ENCODE measurements around the gene CBY3.
A peak's percentile ranks its signal among the peaks of the same experiment; 100 is the strongest.
"Not testable (repeated sequence)": the region's sequence is repeated elsewhere in the genome, so short reads cannot be mapped to it uniquely, and the experiment has no call there.

Gene CBY3

DNA sequence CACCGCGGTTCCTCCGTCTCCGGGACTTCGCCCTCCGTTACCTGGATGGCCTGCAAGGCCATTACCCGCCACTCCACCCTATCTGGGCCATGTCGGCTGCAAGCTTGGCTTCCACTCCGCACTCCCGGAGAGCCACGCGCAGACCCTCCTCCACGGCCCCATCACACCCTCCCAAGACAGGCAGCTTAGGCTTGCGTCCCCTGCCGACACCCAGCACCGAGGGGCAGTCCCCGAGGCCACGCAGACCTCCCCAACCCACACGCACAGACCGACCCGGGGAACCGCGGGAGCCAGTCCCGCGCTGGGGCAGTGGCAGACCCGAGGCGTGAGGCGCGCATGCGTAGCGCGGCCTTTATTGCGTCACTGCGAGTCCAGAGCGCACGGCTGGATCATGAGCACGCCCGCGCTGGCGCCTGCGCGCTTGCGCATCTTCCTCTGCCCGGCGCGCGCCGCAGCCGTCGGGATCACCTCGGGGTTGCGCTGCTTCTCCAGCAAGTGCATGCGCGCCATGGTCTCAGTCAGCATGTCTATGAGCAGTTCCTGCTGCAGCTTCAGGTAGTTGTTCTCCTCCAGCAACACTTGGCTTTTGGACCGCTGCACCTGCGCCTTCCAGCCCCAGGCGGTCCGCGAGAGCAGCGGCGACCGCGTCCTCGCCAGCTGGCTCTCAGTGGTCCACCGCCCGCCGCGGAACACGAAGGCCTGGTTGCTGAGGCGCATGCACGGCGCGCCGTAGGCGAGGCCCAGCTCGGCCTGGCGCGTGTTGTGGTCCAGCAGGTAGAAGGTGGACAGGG is 2.4 kb downstream of the CBY3 start:
- DNase-seq (ENCODE audit: low read depth in 2 of 2), result peak; percentile 83 to 85

DNA sequence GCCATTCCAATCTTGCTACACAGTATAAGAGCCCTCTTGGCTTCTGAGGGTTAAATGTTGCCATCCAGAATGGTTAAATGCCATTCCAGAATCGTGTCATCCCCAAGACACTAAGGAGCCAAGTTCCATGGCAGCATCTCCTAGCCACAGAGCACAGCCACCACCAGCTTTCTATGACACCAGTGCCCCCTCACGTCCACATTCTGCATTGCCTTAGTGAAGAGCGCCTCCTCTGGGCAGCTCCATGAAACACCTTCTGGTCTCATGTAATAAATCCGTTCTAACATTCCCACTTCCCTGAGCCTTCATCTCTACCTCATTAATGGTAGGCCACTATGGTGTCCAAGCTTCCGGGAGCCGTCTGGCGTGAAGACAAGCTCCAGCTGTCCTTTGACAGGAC is 12.4 kb downstream of the CBY3 start:
- DNase-seq (ENCODE audit: low read depth in 2 of 2), result no peak

DNA sequence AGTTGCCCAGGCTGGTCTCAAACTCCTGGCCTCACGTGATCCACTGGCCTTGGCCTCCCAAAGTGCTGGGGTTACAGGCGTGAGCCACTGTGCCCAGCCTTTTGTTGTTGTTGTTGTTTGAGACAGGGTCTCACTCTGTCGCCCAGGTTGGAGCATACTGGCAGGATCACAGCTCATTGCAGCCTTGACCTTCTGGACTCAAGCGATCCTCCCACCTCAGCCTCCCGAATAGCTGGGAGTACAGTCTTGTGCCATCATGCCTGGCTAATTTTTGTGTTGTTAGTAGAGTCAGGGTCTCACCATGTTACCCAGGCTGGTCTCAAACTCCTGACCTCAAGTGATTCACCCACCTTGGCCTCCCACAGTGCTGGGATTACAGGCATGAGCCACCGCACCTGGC is 19.2 kb downstream of the CBY3 start:
- DNase-seq (ENCODE audit: low read depth in 2 of 2), result not testable (repeated sequence)

DNA sequence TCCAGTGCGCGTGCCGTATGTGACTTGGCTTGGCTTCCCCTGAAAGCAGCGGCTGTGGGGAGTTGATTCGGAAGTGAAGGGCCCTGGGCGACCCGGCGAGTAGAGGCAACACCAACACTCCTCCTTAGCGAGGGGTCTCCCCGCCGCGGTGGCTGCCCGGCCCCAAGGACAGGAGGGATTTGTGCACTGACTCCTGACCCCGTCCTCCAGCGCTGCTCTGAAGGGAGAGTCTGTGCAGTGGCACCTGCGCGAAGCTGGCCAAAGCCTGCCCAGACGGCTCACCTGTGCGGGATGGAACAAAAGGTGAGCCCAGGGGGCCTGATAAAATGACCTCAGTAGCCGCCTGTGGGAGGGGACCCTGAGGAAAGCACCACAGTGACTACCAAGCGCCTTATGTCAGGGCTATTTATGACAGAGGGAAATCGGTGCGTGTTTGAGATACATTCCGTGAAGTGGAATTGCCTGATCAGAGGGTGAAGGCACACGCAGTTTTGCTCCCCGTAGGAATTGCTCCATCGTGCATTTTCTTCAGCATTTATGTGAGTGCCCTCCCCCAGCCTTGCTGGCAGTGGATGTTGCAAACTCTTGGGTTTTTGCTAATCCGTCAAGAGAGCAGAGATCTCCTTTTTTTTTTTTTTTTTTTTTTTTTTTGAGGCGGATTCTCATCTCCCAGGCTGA is 22.5 kb downstream of the CBY3 start:
- not testable (repeated sequence) for DNase-seq (ENCODE audit: low read depth in 2 of 2)

DNA sequence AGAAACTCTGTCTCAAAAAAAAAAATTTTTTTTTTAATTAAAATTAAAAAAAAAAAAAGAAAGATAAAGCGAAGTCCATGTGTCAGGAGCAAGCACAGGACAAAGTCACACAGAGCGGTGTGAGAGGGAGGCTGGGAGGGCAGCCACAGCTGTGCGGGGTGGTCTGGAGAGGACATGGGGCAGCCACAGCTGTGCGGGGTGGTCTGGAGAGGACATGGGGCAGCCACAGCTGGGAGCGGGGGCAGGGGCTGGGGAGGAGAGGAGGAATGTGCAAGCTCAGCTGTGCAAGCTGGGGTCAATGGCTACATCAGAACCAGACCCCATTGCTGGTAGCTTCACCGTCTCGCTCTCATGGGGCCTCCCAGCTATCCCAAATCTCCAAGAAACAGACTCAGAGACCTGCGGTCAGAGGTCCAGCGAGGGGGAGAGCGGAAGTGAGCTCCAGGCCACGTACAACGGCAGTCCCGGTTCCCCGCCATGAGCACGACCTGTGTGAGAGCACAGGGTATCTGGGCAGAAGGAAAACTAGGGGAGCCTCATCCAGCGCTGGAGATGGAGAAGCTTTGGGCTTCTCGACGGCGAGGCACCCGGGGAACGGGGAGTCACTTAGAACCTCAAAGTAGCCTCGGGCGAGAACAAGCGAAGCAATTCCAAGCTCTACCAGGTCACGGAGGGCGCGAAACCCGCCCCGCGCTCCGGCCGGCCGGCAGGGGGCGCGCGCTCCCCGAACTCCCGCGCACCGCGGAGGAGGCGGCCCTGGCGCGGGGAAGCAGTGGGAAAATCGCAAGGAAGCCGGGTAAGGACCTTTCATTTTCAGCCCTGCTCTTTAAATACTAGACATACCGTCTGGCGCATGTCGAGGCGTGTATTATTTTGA is 23.3 kb downstream of the CBY3 start:
- DNase-seq (ENCODE audit: low read depth in 2 of 2), result not testable (repeated sequence)

GRCh38 chr5:179653135-179653534 is 27.7 kb downstream of the CBY3 start:
- DNase-seq (ENCODE audit: low read depth in 2 of 2), result not testable (repeated sequence)

DNA sequence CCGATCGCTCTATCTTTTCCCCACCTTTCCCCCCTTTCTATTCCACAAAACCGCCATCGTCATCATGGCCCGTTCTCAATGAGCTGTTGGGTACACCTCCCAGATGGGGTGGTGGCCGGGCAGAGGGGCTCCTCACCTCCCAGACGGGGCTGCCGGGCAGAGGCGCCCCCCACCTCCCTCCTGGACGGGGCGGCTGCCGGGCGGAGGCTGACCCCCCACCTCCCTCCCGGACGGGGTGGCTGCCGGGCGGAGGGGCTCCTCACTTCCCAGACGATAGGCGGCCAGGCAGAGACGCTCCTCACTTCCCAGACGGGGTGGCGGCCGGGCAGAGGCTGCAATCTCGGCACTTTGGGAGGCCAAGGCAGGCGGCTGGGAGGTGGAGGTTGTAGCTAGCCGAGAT is 30.6 kb downstream of the CBY3 start:
- DNase-seq (ENCODE audit: low read depth in 2 of 2), result not testable (repeated sequence)

DNA sequence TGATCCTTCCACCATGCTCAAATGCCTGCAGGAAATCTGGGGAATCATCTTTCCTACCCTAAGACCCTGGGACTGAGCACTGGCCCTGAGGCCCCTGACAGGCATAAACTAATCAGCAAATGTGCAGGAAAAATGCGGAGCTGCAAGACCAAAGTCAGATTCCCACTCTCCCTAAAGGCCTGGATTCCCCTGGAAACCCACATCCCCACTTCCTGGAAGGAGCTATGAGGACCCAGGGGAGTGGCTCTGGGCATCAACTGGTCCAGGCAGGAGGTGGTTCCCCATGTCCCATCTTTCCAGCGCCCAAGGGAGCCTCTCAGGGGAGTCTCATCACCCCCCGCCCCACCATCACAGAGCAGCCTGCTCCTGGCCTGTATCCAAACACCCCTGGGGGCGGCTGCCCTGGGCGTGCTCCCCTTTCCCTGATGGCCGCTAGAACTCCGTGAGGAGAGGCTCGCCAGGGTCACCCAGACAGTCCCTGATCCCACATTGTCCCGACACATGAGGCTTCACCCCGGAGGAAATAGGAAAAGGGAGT is 31.6 kb downstream of the CBY3 start:
- DNase-seq (ENCODE audit: low read depth in 2 of 2), result not testable (repeated sequence)

GRCh38 chr5:179648410-179648809 is 32.4 kb downstream of the CBY3 start:
- DNase-seq (ENCODE audit: low read depth in 2 of 2), result no peak

DNA sequence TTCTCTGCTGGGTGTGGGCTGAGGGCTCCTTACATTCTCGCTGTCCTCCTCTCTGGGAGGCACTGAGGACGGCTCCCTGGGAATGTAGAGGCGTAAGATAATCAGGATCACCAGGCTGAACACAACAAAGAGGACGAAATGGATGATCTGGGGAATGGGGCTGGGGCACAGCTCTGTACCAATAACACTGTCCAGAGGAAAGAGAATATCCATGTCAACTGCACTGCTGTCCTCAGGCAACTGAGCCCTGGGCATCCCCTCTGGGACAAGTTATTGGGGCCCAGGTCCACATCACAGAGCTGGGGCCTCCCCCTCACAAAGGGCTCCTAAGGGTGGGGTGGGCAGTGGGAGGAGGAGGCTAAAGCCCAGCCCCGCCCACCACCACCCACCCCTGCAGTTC is 36.1 kb downstream of the CBY3 start:
- not testable (repeated sequence) for DNase-seq (ENCODE audit: low read depth in 2 of 2)

GRCh38 chr5:179643141-179643920 is 37.5 kb downstream of the CBY3 start:
- DNase-seq (ENCODE audit: low read depth in 2 of 2), result not testable (repeated sequence)

DNA sequence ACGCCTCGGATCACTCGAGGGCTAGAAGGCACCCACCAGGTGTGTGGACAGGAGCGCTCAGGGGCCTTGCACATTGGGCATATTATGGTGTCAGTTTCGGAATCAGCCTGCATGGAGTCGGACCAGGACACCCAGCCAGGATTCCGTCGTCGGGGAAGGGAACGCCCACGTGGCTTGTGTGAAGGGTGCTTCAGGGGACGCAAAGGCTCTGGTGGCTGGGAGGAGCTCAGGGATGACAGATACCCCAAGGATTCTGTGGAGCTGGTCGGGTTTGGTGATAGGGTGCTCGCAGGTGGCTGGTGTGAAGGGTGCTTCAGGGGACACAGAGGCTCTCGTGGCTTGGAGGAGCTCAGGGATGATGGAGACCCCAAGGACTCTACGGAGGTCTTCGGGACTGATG is 38.2 kb downstream of the CBY3 start:
- not testable (repeated sequence) for DNase-seq (ENCODE audit: low read depth in 2 of 2)

DNA sequence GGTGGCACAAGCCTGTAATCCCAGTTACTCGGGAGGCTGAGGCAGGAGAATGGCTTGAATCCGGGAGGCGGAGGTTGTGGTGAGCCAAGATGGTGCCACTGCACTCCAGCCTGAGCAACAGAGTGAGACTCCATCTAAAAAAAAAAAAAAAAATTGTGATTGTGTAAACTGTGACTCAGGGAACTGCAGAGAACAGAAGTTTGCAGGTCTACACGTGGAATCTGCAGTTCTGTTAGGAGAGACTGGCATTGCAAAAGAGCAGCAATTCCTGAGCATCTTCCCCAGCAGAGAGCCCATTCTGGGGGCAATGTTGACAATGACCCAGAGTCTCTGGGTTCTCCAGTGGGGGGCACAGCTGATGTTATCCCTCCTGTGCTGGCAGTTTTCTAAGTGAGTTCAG is 39.1 kb downstream of the CBY3 start:
- not testable (repeated sequence) for DNase-seq (ENCODE audit: low read depth in 2 of 2)

GRCh38 chr5:179639296-179639695 is 41.5 kb downstream of the CBY3 start:
- not testable (repeated sequence) for DNase-seq (ENCODE audit: low read depth in 2 of 2)

DNA sequence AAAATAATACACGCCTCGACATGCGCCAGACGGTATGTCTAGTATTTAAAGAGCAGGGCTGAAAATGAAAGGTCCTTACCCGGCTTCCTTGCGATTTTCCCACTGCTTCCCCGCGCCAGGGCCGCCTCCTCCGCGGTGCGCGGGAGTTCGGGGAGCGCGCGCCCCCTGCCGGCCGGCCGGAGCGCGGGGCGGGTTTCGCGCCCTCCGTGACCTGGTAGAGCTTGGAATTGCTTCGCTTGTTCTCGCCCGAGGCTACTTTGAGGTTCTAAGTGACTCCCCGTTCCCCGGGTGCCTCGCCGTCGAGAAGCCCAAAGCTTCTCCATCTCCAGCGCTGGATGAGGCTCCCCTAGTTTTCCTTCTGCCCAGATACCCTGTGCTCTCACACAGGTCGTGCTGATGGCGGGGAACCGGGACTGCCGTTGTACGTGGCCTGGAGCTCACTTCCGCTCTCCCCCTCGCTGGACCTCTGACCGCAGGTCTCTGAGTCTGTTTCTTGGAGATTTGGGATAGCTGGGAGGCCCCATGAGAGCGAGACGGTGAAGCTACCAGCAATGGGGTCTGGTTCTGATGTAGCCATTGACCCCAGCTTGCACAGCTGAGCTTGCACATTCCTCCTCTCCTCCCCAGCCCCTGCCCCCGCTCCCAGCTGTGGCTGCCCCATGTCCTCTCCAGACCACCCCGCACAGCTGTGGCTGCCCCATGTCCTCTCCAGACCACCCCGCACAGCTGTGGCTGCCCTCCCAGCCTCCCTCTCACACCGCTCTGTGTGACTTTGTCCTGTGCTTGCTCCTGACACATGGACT is 46.3 kb downstream of the CBY3 start:
- not testable (repeated sequence) for DNase-seq (ENCODE audit: low read depth in 2 of 2)

- not testable (repeated sequence) for DNase-seq (ENCODE audit: low read depth in 2 of 2)
Measured at GRCh38 chr5:179633501-179634369, 47.1 kb downstream of the CBY3 start.
